Chondrocyte (in vitro differentiated cells): Measurements from ENCODE around the gene PAX5. TPM values are rescaled to one million over a fixed set of nuclear protein-coding genes. Genes with fewer than 3 reads are reported as not detected.

Source experiments
- DNase-seq: peaks from one replicate; pipeline ENCODE4 v3.0.0; 2021; ENCODE audit warnings: mixed read lengths, low spot score
- H3K27ac Mint-ChIP-seq: one replicate; pipeline ENCODE4 v1.8.0; 2021; ENCODE audit warnings: mild to moderate bottlenecking, moderate library complexity, mixed read lengths; ENCODE audit not compliant: unreplicated experiment
- H3K27me3 Mint-ChIP-seq: 2 replicates; pipeline ENCODE4 v1.8.0; 2021; ENCODE audit warnings: low read depth, mixed read lengths
- H3K36me3 Mint-ChIP-seq: 2 replicates; pipeline ENCODE4 v1.8.0; 2021; ENCODE audit warnings: low read depth, mixed read lengths
- H3K4me1 Mint-ChIP-seq: 2 replicates; pipeline ENCODE4 v1.8.0; 2021; ENCODE audit warnings: low read depth, mild to moderate bottlenecking, mixed read lengths
- H3K4me3 Mint-ChIP-seq: one replicate; pipeline ENCODE4 v1.8.0; 2021; ENCODE audit warnings: mild to moderate bottlenecking, moderate library complexity, mixed read lengths; ENCODE audit not compliant: unreplicated experiment
- H3K9me3 Mint-ChIP-seq: 2 replicates; pipeline ENCODE4 v1.8.0; 2021; ENCODE audit warnings: low read depth, mixed read lengths
- total RNA-seq: library from RNA; stranded (reverse); gene quantifications from 3 replicates; pipeline ENCODE4 v1.2.1, GENCODE V29; 2021
- TF ChIP-seq, protein P1 (sequence below): fragments of 200-600 bp; sonication (generic); IDR thresholded peaks from 2 replicates; pipeline ENCODE4 v1.5.0; 2021; ENCODE audit warnings: antibody characterized with exemption, mild to moderate bottlenecking, moderate library complexity

The PAX5 gene
- total RNA-seq, 1 donor from 2014 or later: not detected

DNA sequence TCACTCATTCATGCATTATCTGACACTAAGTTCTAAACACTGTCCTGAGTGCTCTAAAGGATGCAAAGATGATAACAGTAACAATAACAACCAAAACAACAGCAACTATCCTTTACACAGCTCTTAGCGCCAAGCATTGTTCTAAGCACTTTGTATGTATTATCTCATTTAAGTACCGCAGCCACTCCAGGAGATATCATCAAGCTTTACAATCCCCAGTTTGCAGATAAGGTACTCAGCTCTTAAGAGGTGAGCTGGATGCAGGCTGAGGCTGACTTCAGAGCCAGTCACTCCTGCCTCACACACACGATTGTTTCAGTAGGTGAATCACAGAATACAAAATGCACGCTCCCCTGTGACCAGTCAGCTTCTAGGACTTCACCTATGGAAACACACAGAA lies 141.8 kb downstream of the PAX5 start:
- Mint-ChIP-seq H3K4me3 (no peak overlapping the region), H3K27me3 (peaks cover 72% of the 10 kb centered on the region), H3K4me1 (no peaks in the 10 kb centered on the region), H3K27ac (no peak overlapping the region), H3K9me3 (no peaks in the 10 kb centered on the region), H3K36me3 (no peaks in the 10 kb centered on the region)
- TF ChIP-seq, protein P1, sequence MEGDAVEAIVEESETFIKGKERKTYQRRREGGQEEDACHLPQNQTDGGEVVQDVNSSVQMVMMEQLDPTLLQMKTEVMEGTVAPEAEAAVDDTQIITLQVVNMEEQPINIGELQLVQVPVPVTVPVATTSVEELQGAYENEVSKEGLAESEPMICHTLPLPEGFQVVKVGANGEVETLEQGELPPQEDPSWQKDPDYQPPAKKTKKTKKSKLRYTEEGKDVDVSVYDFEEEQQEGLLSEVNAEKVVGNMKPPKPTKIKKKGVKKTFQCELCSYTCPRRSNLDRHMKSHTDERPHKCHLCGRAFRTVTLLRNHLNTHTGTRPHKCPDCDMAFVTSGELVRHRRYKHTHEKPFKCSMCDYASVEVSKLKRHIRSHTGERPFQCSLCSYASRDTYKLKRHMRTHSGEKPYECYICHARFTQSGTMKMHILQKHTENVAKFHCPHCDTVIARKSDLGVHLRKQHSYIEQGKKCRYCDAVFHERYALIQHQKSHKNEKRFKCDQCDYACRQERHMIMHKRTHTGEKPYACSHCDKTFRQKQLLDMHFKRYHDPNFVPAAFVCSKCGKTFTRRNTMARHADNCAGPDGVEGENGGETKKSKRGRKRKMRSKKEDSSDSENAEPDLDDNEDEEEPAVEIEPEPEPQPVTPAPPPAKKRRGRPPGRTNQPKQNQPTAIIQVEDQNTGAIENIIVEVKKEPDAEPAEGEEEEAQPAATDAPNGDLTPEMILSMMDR: no peak
- no peak for DNase-seq

DNA sequence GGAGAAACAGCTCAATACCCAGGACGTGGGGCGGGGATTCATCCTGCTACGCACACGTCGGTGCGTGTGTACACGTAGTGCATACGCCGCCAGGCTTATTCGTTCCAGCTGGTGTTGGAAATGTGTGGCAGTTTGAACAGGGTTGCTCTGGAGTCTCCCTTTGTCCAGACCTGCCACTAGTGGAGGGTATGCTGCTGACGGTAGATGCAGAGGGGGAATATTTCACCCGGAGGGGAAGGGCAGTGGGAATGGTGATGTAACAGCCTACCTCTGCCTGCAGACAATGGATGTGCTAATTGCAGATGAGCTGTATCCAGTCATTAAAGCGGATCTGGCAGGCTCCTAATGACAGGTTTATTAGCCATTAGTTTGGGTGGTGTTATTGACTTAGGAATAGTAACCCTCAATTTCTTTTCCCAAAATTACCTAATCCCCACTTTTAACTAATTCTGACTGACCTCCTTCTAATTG lies 142.7 kb downstream of the PAX5 start:
- Mint-ChIP-seq H3K36me3 (no peaks in the 10 kb centered on the region), H3K27ac (no peak overlapping the region), H3K4me1 (no peaks in the 10 kb centered on the region), H3K9me3 (no peaks in the 10 kb centered on the region), H3K27me3 (peaks cover 72% of the 10 kb centered on the region), H3K4me3 (no peak overlapping the region)
- no peak for DNase-seq
- TF ChIP-seq, protein P1: no peak

DNA sequence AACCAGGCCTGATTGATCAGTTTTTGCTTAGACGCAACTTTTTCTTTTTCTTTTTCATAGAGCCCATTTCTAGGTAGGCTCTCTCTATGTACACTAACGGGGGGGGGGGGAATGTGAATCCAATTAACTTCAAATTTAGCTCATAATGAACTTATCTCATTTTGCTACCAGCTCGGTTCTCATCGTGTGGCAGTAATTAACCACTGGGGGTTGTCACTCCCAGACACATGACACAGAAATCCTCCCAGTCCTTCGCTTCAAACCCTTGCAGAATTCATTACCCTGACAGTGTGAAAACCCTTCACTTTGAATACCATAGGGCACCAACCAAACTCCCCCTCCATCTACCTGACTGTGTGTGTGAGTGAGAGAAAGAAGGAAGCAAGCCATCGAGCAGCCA lies 144.2 kb downstream of the PAX5 start:
- H3K36me3 Mint-ChIP-seq: no peaks in the 10 kb centered on the region
- no peak overlapping the region for H3K4me3 Mint-ChIP-seq
- peaks cover 73% of the 10 kb centered on the region for H3K27me3 Mint-ChIP-seq
- TF ChIP-seq, protein P1: no peak
- H3K27ac Mint-ChIP-seq: no peak overlapping the region
- no peaks in the 10 kb centered on the region for H3K9me3 Mint-ChIP-seq
- DNase-seq: no peak
- no peaks in the 10 kb centered on the region for H3K4me1 Mint-ChIP-seq

DNA sequence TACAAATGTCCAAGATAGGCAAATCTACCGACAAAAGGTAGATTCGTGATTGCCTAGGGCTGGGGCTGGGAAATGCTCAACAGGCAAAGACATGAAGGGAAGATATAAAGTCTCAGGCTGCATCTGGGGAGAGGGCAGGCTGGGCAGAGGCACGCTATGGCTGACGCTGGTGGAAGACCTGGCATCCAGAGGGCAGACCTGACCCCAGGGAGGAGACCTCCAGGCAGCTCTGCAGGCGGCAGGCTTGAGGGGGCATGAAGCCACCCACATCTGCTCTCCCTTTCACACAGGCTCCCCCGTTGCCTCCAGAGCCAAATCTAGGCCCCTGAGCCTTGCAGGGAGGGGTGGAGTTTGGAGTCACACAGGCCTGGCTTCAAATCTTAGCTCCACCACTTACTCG lies 145.5 kb downstream of the PAX5 start:
- H3K4me3 Mint-ChIP-seq: no peak overlapping the region
- peaks cover 6% of the 10 kb centered on the region for H3K9me3 Mint-ChIP-seq
- no peak for DNase-seq
- peaks cover 77% of the 10 kb centered on the region for H3K27me3 Mint-ChIP-seq
- H3K36me3 Mint-ChIP-seq: no peaks in the 10 kb centered on the region
- H3K4me1 Mint-ChIP-seq: no peaks in the 10 kb centered on the region
- no peak overlapping the region for H3K27ac Mint-ChIP-seq
- TF ChIP-seq, protein P1: no peak

DNA sequence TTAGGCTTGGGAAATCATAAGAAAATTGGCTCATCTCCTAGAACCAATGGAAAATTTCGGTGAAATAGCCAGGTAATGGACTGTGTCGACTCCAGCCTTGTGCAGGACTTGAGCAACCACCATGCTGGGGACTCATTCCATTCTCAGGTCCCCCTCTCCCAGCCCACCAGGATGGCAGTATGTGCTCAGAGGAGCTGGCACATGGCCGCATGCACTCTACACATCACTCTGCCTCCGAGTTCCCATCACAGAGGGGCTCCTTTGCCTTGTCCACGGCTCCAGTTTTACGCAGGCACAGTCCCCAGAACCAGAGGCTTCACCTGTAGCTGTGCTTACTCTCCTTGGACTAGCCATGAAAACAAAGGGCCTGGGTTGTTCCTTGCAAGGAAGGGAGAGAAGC lies 149.3 kb downstream of the PAX5 start:
- TF ChIP-seq, protein P1: no peak
- Mint-ChIP-seq H3K9me3 (peaks cover 7% of the 10 kb centered on the region), H3K27me3 (peaks cover 69% of the 10 kb centered on the region)

More for the DNA sequence above, 149.3 kb downstream of the PAX5 start:
- DNase-seq: no peak
- peaks cover 4% of the 10 kb centered on the region for H3K36me3 Mint-ChIP-seq
- H3K4me1 Mint-ChIP-seq: no peaks in the 10 kb centered on the region
- no peak overlapping the region for H3K4me3 Mint-ChIP-seq
- H3K27ac Mint-ChIP-seq: no peak overlapping the region
